ENCODE measurements around the gene EMID1. TPM values are rescaled to one million over a fixed set of nuclear protein-coding genes. Genes with fewer than 3 reads are reported as not detected.
"Not testable (repeated sequence)": the region's sequence is repeated elsewhere in the genome, so short reads cannot be mapped to it uniquely, and the experiment has no call there.

Gene EMID1
- total RNA-seq, 2 donors from 2014 or later, result 0.14 TPM; not detected in 1

GRCh38 chr22:29218758-29219408 is 13.2 kb downstream of the EMID1 start:
- H3K27me3 Mint-ChIP-seq (ENCODE audit: low read depth), result no peaks in the 10 kb centered on the region
- H3K4me1 Mint-ChIP-seq (ENCODE audit: low read depth), result no peaks in the 10 kb centered on the region
- ATAC-seq (replicated peaks in 1 of 2) (no peak), DNase-seq (no peak)
- H3K27ac Mint-ChIP-seq, result no peak overlapping the region
- no peak overlapping the region for H3K4me3 Mint-ChIP-seq
- H3K36me3 Mint-ChIP-seq (ENCODE audit: insufficient read depth in 2 of 2), result no peaks in the 10 kb centered on the region
- H3K9me3 Mint-ChIP-seq, result no peaks in the 10 kb centered on the region

- H3K9me3 Mint-ChIP-seq; H3K4me3 Mint-ChIP-seq; H3K36me3 Mint-ChIP-seq (ENCODE audit: insufficient read depth in 2 of 2); H3K4me1 Mint-ChIP-seq (ENCODE audit: low read depth); ATAC-seq (replicated peaks in 1 of 2); H3K27ac Mint-ChIP-seq; H3K27me3 Mint-ChIP-seq (ENCODE audit: low read depth); DNase-seq: not testable (repeated sequence)
Observed at GRCh38 chr22:29219409-29219782, 13.7 kb downstream of the EMID1 start.

GRCh38 chr22:29219881-29220670 is 14.4 kb downstream of the EMID1 start:
- Mint-ChIP-seq H3K4me1 (ENCODE audit: low read depth) (no peaks in the 10 kb centered on the region), H3K4me3 (no peak overlapping the region), H3K27me3 (ENCODE audit: low read depth) (no peaks in the 10 kb centered on the region), H3K36me3 (ENCODE audit: insufficient read depth in 2 of 2) (no peaks in the 10 kb centered on the region), H3K9me3 (no peaks in the 10 kb centered on the region), H3K27ac (no peak overlapping the region)
- ATAC-seq (replicated peaks in 1 of 2), result no peak
- no peak for DNase-seq

GRCh38 chr22:29224121-29224858 is 18.6 kb downstream of the EMID1 start:
- Mint-ChIP-seq H3K4me1 (ENCODE audit: low read depth) (no peaks in the 10 kb centered on the region), H3K9me3 (no peaks in the 10 kb centered on the region), H3K27ac (no peak overlapping the region), H3K4me3 (no peak overlapping the region), H3K27me3 (ENCODE audit: low read depth) (no peaks in the 10 kb centered on the region), H3K36me3 (ENCODE audit: insufficient read depth in 2 of 2) (no peaks in the 10 kb centered on the region)
- no peak for DNase-seq
- ATAC-seq (replicated peaks in 1 of 2), result no peak

GRCh38 chr22:29224859-29225410 is 19.2 kb downstream of the EMID1 start:
- DNase-seq (no peak), ATAC-seq (replicated peaks in 1 of 2) (no peak)
- Mint-ChIP-seq H3K4me3 (no peak overlapping the region), H3K4me1 (ENCODE audit: low read depth) (no peaks in the 10 kb centered on the region), H3K27me3 (ENCODE audit: low read depth) (no peaks in the 10 kb centered on the region), H3K36me3 (ENCODE audit: insufficient read depth in 2 of 2) (no peaks in the 10 kb centered on the region), H3K27ac (no peak overlapping the region), H3K9me3 (no peaks in the 10 kb centered on the region)

GRCh38 chr22:29225422-29226090 is 19.9 kb downstream of the EMID1 start:
- Mint-ChIP-seq H3K27me3 (ENCODE audit: low read depth) (no peaks in the 10 kb centered on the region), H3K4me1 (ENCODE audit: low read depth) (no peaks in the 10 kb centered on the region), H3K36me3 (ENCODE audit: insufficient read depth in 2 of 2) (no peaks in the 10 kb centered on the region), H3K4me3 (no peak overlapping the region), H3K27ac (no peak overlapping the region), H3K9me3 (no peaks in the 10 kb centered on the region)
- DNase-seq, result no peak
- ATAC-seq (replicated peaks in 1 of 2), result no peak

- DNase-seq, result no peak
- H3K36me3 Mint-ChIP-seq (ENCODE audit: insufficient read depth in 2 of 2), result no peaks in the 10 kb centered on the region
- no peak overlapping the region for H3K4me3 Mint-ChIP-seq
- no peaks in the 10 kb centered on the region for H3K4me1 Mint-ChIP-seq (ENCODE audit: low read depth)
- H3K27me3 Mint-ChIP-seq (ENCODE audit: low read depth), result no peaks in the 10 kb centered on the region
- H3K9me3 Mint-ChIP-seq, result no peaks in the 10 kb centered on the region
- no peak for ATAC-seq (replicated peaks in 1 of 2)
- H3K27ac Mint-ChIP-seq, result no peak overlapping the region
Observed at GRCh38 chr22:29226351-29226981, 20.8 kb downstream of the EMID1 start.

- no peak for ATAC-seq (replicated peaks in 1 of 2)
- Mint-ChIP-seq H3K4me3 (no peak overlapping the region), H3K27me3 (ENCODE audit: low read depth) (peaks cover 6% of the 10 kb centered on the region), H3K9me3 (peaks cover 0 to 2% of the 10 kb centered on the region in 2 donors), H3K4me1 (ENCODE audit: low read depth) (no peaks in the 10 kb centered on the region), H3K27ac (no peak overlapping the region), H3K36me3 (ENCODE audit: insufficient read depth in 2 of 2) (peaks cover 3 to 4% of the 10 kb centered on the region in 2 donors)
- DNase-seq, result no peak
Observed at GRCh38 chr22:29230972-29231875, 25.5 kb downstream of the EMID1 start.

- no peak for ATAC-seq (replicated peaks in 1 of 2)
- Mint-ChIP-seq H3K27me3 (ENCODE audit: low read depth) (peaks cover 6% of the 10 kb centered on the region), H3K9me3 (peaks cover 0 to 2% of the 10 kb centered on the region in 2 donors), H3K36me3 (ENCODE audit: insufficient read depth in 2 of 2) (peaks cover 3 to 4% of the 10 kb centered on the region in 2 donors), H3K4me3 (no peak overlapping the region), H3K4me1 (ENCODE audit: low read depth) (no peaks in the 10 kb centered on the region), H3K27ac (no peak overlapping the region)
- no peak for DNase-seq
Observed at GRCh38 chr22:29231971-29232959, 26.6 kb downstream of the EMID1 start.

GRCh38 chr22:29233277-29233877 is 27.7 kb downstream of the EMID1 start:
- Mint-ChIP-seq H3K36me3 (ENCODE audit: insufficient read depth in 2 of 2) (peaks cover 3 to 4% of the 10 kb centered on the region in 2 donors), H3K9me3 (peaks cover 0 to 2% of the 10 kb centered on the region in 2 donors), H3K4me3 (no peak overlapping the region), H3K4me1 (ENCODE audit: low read depth) (no peaks in the 10 kb centered on the region), H3K27me3 (ENCODE audit: low read depth) (peaks cover 6% of the 10 kb centered on the region), H3K27ac (no peak overlapping the region)
- DNase-seq (no peak), ATAC-seq (replicated peaks in 1 of 2) (no peak)
